SIG-M5 (cell line): Measurements from ENCODE around the gene MC1R.
"Not testable (repeated sequence)": the region's sequence is repeated elsewhere in the genome, so short reads cannot be mapped to it uniquely, and the experiment has no call there.

Experiments used
- DNase-seq: peaks from one replicate; lab custom pipeline; 2025; lab: John Stamatoyannopoulos, UW

MC1R gene

DNA sequence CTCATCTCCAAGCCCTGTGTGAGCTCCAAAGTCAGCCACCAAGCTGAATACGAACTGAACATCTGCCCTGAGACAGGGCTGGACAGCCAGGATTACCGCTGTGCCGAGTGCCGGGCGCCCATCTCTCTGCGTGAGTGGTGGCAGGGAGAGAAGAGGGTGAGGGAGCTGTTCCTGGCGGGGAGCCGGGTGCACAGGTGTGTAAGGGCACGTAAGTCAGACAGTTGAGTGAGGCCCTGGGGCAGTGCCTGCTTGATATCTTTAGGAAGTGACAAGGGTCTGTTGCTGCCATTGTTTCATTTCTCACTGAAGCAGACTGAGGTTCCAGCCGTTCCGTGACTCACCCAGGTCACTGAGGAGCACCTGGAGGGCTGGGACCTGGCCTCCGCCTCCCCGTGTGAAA, 42.3 kb downstream of the MC1R start:
- no peak for DNase-seq

DNA sequence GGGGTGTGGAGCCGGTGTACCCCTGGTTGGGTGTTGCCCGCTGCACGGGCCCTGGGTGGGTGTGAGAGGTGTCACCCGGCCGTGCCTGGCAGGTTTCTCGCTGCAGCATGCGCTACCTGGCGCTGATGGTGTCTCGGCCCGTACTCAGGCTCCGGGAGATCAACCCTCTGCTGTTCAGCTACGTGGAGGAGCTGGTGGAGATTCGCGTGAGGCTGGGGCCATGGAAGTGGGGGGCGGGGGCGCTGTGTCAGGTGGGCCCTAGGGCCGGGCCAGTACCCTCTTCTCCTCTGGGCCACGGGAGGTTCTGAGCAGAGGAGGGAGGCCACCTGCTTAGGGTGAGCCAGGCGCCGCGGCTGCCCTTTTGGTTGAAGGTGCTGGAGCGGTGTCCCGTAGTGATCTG, 43.3 kb downstream of the MC1R start:
- no peak for DNase-seq

DNA sequence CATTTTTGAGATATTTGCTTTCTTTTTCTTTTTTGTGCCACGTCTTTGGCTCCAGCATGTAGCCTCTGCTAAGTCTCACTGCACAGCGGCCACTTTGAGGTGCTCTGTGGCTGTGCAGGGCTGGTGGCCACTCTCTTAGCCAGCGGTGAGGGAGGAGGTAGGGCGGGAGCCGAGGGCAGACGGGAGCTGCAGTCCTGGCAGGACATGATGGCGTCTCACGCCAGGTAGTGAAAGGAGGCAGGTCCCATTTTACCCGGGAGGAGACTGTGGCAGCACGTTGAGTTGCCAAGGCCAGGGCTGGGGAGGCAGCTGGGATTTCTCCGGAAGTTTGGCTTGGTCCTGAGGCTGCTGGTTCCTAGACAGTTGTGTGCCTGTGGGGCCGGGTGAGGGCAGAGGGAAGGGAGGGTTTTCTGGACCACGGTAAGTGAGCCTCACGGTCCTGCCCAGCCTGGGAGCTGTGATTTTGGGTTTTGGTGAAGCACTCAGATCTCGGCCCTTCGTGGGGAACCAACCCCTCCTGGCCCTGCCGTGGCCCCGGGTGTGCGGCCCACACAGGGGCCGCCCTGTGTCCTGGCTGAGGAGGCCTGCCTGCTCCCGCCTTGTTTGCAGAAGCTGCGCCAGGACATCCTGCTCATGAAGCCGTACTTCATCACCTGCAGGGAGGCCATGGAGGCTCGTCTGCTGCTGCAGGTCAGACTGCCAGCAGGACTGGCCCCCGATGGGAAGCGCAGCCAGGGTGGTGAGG, 44.3 kb downstream of the MC1R start:
- DNase-seq: no peak

DNA sequence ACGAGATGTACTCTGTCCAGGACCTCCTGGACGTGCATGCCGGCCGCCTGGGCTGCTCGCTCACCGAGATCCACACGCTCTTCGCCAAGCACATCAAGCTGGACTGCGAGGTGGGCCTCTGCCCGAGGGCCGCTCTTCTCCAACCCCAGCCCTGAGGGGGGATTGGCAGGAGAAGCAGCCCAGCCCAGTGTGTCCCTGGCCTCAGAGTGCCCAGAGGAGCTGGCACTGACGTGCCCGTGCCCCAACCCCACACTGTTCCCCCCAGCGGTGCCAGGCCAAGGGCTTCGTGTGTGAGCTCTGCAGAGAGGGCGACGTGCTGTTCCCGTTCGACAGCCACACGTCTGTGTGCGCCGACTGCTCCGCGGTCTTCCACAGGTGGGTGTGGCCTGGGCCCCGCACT, 45.5 kb downstream of the MC1R start:
- no peak for DNase-seq

DNA sequence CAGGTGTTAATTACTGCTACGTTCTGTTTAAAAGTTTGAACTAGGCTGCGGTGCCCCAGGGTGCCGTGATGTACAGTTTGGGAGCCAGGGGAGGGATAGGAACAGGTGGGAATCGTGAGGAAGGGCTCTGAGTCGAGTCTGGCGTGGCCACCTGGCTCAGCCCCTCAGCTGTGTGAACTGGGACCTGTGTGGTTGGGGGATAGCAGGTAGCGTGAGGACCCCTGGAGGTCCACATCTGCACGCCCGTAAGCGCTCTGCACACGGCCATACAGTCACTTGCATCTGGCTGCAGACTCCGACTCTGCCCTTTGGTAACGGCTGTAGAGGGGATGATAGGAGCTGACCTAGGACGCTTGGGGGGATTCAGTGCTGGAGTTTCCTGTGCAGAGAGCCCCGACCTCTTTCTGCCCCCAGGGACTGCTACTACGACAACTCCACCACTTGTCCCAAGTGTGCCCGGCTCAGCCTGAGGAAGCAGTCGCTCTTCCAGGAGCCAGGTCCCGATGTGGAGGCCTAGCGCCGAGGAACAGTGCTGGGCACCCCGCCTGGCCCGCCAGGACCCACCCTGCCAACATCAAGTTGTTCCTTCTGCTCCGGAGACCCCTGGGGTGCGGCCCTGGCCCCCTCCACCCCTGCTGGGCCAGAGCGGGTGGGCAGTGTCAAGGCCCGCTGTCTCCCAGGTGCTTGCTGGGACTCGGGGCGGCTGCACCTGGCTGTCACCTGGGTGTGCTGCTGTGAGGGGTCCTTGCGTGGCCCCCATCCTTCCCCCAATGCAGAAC, 47.0 kb downstream of the MC1R start:
- DNase-seq: no peak

DNA sequence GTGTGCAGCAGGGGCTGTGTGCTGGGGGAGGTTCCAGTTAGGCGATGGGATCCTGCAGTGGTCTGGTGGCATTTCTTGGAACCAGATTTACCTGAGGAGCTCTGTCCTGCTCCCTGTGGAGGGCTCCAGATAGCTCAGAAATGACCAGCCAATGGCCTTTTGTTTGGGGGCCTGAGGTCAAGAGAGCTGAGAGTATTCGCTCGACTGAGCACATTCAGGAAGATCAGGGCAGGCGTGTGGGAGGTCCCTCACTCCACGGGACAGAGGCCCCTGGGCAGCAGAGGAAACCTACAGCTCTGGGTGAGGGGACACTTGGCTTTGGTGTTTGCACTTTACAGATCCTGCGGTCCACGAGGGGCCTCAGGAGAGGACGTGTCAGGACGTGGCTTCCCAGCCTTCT, 48.1 kb downstream of the MC1R start:
- DNase-seq: no peak

DNA sequence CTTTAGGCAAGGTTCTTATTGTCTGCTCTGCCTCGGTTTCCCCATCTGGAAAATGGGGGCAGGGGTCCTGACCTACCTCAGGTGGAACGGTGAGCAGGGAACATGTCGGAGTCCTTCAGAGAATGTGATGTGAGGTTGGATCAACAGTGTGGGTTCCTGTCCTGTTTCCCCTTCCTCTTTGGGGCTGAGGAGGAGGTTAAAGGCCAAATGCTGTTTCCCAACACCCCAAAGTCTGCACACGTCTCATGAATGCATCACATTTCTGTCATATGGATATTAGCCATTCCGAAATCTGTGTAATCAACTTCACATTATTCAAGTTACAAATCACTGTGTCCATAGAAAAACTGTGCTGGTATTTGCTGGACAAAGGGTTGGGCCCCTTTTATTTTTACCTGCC, 48.8 kb downstream of the MC1R start:
- DNase-seq: not testable (repeated sequence)

DNA sequence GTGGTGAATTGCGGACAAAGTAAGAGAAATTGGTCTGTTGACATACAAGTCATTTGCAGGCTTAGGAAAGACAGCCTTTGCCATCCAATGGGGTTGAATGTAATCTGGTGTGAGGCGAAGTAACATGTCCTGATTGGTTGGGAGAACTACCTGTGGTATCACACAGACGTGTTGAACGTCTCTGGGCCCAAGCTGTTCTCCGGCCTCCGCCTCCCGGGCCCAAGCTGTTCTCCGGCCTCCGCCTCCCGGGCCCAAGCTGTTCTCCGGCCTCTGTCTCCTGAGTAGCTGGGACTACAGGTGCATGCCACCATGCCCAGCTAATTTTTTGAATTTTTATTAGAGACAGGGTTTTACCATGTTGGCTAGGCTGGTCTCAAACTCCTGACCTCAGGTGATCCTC, 49.4 kb downstream of the MC1R start:
- not testable (repeated sequence) for DNase-seq

DNA sequence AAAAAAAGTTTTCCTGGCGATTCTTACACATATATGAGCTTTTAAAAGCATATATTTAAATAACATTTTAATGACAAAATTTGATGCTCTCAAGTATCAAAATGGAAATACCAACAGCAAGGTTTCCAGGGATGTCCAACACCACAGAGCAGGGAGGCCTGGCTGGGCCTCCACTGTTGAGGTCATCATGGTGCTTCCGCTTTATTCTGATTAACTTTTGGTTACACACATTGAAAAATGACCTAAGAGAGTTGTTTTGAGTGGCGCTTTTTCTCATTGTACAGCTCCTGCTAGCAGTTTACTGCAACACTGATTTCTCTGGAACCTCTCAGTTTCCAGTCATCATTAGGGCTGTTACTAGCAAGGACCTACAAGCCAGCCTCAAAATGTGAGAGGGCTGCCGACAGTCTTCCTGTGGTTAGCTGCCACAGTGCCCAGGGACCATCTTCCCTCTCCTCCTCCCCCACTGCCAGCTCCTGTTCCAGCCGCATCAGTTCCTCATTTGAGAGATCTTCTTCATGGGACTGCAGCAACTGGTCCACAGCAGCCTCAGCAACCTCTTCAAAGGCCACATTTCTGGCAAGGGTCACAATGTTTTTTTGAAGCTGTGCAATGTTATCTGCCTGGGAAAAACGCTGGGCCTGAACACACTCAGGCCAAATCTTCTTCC, 51.2 kb downstream of the MC1R start:
- peak; percentile 53 for DNase-seq
